CD8-positive, alpha-beta memory T cell (primary cell): ENCODE results near the gene ENO1. TPM values are rescaled to one million over a fixed set of nuclear protein-coding genes. Genes with fewer than 3 reads are reported as not detected.

Experiments used
- CTCF ChIA-PET: fragments of 350-600 bp; sonication (Branson Sonifier 250); formaldehyde crosslinking; loops from one replicate; lab custom pipeline; 2021; ENCODE audit warnings: antibody characterized with exemption; lab: Charles Lee
- POLR2A ChIA-PET: fragments of 350-600 bp; sonication (Branson Sonifier 250); formaldehyde crosslinking; loops from one replicate; lab custom pipeline; 2021; ENCODE audit warnings: antibody characterized with exemption; lab: Charles Lee
- DNase-seq, 5 donors: peaks; one replicate each; pipeline versions ENCODE4 v3.0.0 to v3.0.0-alpha.2; 2020 to 2022; ENCODE audit warnings: mixed read lengths in 1 of 5
- H3K27ac ChIP-seq: one replicate; pipeline ENCODE4 v1.7.0; 2013; ENCODE audit warnings: low read depth, mild to moderate bottlenecking, low read length, moderate library complexity
- H3K27me3 ChIP-seq: 2 replicates; pipeline ENCODE4 v1.7.0; 2013; ENCODE audit warnings: low read length, mild to moderate bottlenecking; ENCODE audit not compliant: insufficient read depth, poor library complexity, severe bottlenecking
- H3K36me3 ChIP-seq: 2 replicates; pipeline ENCODE4 v1.7.0; 2013; ENCODE audit warnings: mild to moderate bottlenecking, low read length, moderate library complexity; ENCODE audit not compliant: insufficient read depth
- H3K4me1 ChIP-seq: 2 replicates; pipeline ENCODE4 v1.7.0; 2013; ENCODE audit warnings: mild to moderate bottlenecking, low read length, moderate library complexity; ENCODE audit not compliant: insufficient read depth
- H3K4me3 ChIP-seq: 2 replicates; pipeline ENCODE4 v1.7.0; 2013; ENCODE audit warnings: mild to moderate bottlenecking, low read length
- H3K9me3 ChIP-seq: 2 replicates; pipeline ENCODE4 v1.7.0; 2013; ENCODE audit warnings: mild to moderate bottlenecking, low read length
- H3K27ac Mint-ChIP-seq, 8 donors: one replicate each; pipeline ENCODE4 v1.8.0; 2020 to 2021; ENCODE audit warnings: mixed read lengths in 8 of 8, mild to moderate bottlenecking in 6 of 8, inconsistent platforms in 3 of 8, moderate library complexity in 3 of 8
- H3K27me3 Mint-ChIP-seq, 2 donors: one replicate each; pipeline ENCODE4 v1.8.0; 2020 to 2021; ENCODE audit warnings: mixed read lengths in 2 of 2, mild to moderate bottlenecking in 1 of 2, moderate library complexity in 1 of 2
- H3K36me3 Mint-ChIP-seq, 3 donors: one replicate each; pipeline ENCODE4 v1.8.0; 2020 to 2021; ENCODE audit warnings: mixed read lengths in 3 of 3, inconsistent platforms in 1 of 3, mild to moderate bottlenecking in 1 of 3
- H3K4me1 Mint-ChIP-seq, 3 donors: one replicate each; pipeline ENCODE4 v1.8.0; 2020 to 2021; ENCODE audit warnings: mixed read lengths in 3 of 3, inconsistent platforms in 1 of 3, mild to moderate bottlenecking in 1 of 3
- H3K4me3 Mint-ChIP-seq, 7 donors: one replicate each; pipeline ENCODE4 v1.8.0; 2020 to 2021; ENCODE audit warnings: mixed read lengths in 7 of 7, mild to moderate bottlenecking in 6 of 7, moderate library complexity in 4 of 7, inconsistent platforms in 2 of 7
- H3K9me3 Mint-ChIP-seq, 5 donors: one replicate each; pipeline ENCODE4 v1.8.0; 2020 to 2022; ENCODE audit warnings: mixed read lengths in 5 of 5, mild to moderate bottlenecking in 3 of 5, moderate library complexity in 2 of 5, inconsistent platforms in 1 of 5
- polyA plus RNA-seq: library from polyadenylated mRNA; unstranded; fragments of 300-500 nt; fragmentation: Illumina TruSeq; gene quantifications from one replicate; pipeline ENCODE4 v1.2.3, GENCODE V29; 2021
- total RNA-seq, 2 experiments: library from RNA; stranded (reverse); gene quantifications; one replicate each; pipeline ENCODE4 v1.2.3, GENCODE V29; 2021

The ENO1 gene
- total and polyA plus RNA-seq, 3 experiments from 2014 or later: 1,061 to 3,136 (median 3,105) TPM

- Mint-ChIP-seq H3K4me1 (peaks cover 10 to 25% (median 17%) of the 10 kb centered on the region in 3 donors), H3K27me3 (peaks cover 0 to 2% of the 10 kb centered on the region in 2 donors), H3K9me3 (no peaks in the 10 kb centered on the region), H3K27ac (no peak overlapping the region), H3K4me3 (no peak overlapping the region), H3K36me3 (peaks cover 14 to 88% (median 16%) of the 10 kb centered on the region in 3 donors)
- Histone ChIP-seq H3K4me1 (no peaks in the 10 kb centered on the region), H3K27ac (no peak overlapping the region), H3K9me3 (no peaks in the 10 kb centered on the region), H3K27me3 (no peaks in the 10 kb centered on the region), H3K36me3 (peaks cover 62% of the 10 kb centered on the region), H3K4me3 (no peak overlapping the region)
- ChIA-PET POLR2A (interaction anchor here (0.6 to 0.9 kb wide), 2 partner anchors 16 to 401 kb away, joined by 3 to 7 read pairs; no protein-coding TSS in a partner anchor), CTCF (interaction anchor here (1.1 to 8.8 kb wide), 7 partner anchors 11 to 300 kb away, joined by 3 to 82 read pairs (median 12); partner anchors contain the start of gene ENO1)
- no peak for DNase-seq
Observed at GRCh38 chr1:8860738-8861516, 17.6 kb downstream of the ENO1 start.

- Histone ChIP-seq H3K27ac (no peak overlapping the region), H3K4me1 (no peaks in the 10 kb centered on the region), H3K36me3 (peaks cover 44% of the 10 kb centered on the region), H3K9me3 (no peaks in the 10 kb centered on the region), H3K27me3 (no peaks in the 10 kb centered on the region), H3K4me3 (no peak overlapping the region)
- peaks cover 0 to 2% of the 10 kb centered on the region in 2 donors for H3K27me3 Mint-ChIP-seq
- ChIA-PET CTCF (interaction anchor here (1.2 to 8.8 kb wide), 10 partner anchors 9 to 298 kb away, joined by 3 to 82 read pairs (median 6); partner anchors contain the start of gene ENO1), POLR2A (interaction anchor here (1.9 kb wide), 1 partner anchor 19 kb away, joined by 4 read pairs; the partner anchor contains the start of gene ENO1)
- no peaks in the 10 kb centered on the region for H3K9me3 Mint-ChIP-seq
- H3K36me3 Mint-ChIP-seq: peaks cover 14 to 72% (median 16%) of the 10 kb centered on the region in 3 donors
- H3K4me3 Mint-ChIP-seq: peak overlapping the region in 1 of 7 donors; percentile 18
- peak in 4 of 5 donors; percentile 20 to 62 (median 48) for DNase-seq
- peaks cover 10 to 25% (median 17%) of the 10 kb centered on the region in 3 donors for H3K4me1 Mint-ChIP-seq
- H3K27ac Mint-ChIP-seq: peak overlapping the region in 7 of 8 donors; percentile 13 to 94 (median 77)
Observed at GRCh38 chr1:8858888-8859706, 19.4 kb downstream of the ENO1 start.

DNA sequence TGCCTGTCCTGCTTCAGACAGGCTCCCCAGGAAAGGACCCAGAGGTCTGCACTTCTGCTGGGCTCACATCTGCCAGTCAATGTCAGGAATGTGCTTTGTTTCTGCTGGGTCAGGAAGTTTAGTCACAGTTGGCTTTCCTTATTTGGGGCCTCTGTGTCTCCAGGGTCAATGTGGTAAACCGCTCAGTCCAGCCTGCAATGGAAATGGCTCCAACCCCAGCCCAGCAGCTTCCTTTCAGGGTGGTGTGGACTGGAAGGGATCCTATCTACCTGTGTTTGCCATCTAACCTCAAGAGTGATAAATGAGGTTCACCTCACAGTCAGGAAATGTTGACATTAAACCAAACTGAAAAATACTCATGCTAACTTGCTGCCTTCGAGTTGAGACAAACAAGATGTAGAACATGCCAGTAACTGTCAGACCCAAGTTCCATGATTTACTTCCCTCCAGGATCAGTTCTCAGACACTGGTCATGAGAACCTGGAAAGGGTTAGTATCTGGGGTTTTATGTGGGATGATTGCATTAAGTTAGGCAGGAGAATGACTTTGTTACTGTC is 20.3 kb downstream of the ENO1 start:
- H3K27ac ChIP-seq: no peak overlapping the region
- H3K36me3 ChIP-seq: peaks cover 35% of the 10 kb centered on the region
- no peaks in the 10 kb centered on the region for H3K4me1 ChIP-seq
- Mint-ChIP-seq H3K4me3 (no peak overlapping the region), H3K36me3 (peaks cover 13 to 64% (median 16%) of the 10 kb centered on the region in 3 donors), H3K9me3 (no peaks in the 10 kb centered on the region), H3K4me1 (peaks cover 10 to 25% (median 17%) of the 10 kb centered on the region in 3 donors), H3K27me3 (peaks cover 0 to 2% of the 10 kb centered on the region in 2 donors), H3K27ac (peak overlapping the region in 7 of 8 donors; percentile 62 to 89 (median 78))
- H3K9me3 ChIP-seq: no peaks in the 10 kb centered on the region
- no peak for DNase-seq
- POLR2A ChIA-PET: interaction anchor here (0.6 kb wide), 1 partner anchor 600 kb away, joined by 5 read pairs; no protein-coding TSS in a partner anchor
- CTCF ChIA-PET: interaction anchor here (1.2 to 8.8 kb wide), 9 partner anchors 8 to 297 kb away, joined by 3 to 82 read pairs (median 6); partner anchors contain the start of gene ENO1
- H3K27me3 ChIP-seq: no peaks in the 10 kb centered on the region
- no peak overlapping the region for H3K4me3 ChIP-seq

- Histone ChIP-seq H3K27ac (no peak overlapping the region), H3K9me3 (no peaks in the 10 kb centered on the region), H3K36me3 (peaks cover 22% of the 10 kb centered on the region), H3K4me1 (no peaks in the 10 kb centered on the region), H3K4me3 (no peak overlapping the region), H3K27me3 (no peaks in the 10 kb centered on the region)
- ChIA-PET CTCF (interaction anchor here (1.4 to 8.8 kb wide), 3 partner anchors 7 to 22 kb away, joined by 4 to 82 read pairs (median 8); partner anchors contain the start of gene ENO1), POLR2A (no interaction called here)
- Mint-ChIP-seq H3K4me1 (peaks cover 10 to 25% (median 17%) of the 10 kb centered on the region in 3 donors), H3K27ac (peak overlapping the region in 1 of 8 donors; percentile 80), H3K9me3 (no peaks in the 10 kb centered on the region), H3K4me3 (no peak overlapping the region), H3K36me3 (peaks cover 7 to 51% (median 14%) of the 10 kb centered on the region in 3 donors), H3K27me3 (peaks cover 0 to 2% of the 10 kb centered on the region in 2 donors)
- DNase-seq: no peak
Observed at GRCh38 chr1:8856689-8857412, 21.6 kb downstream of the ENO1 start.

- H3K27ac ChIP-seq: no peak overlapping the region
- Mint-ChIP-seq H3K4me3 (no peak overlapping the region), H3K27me3 (no peaks in the 10 kb centered on the region), H3K27ac (peak overlapping the region in 1 of 8 donors; percentile 70), H3K4me1 (peaks cover 8 to 15% (median 14%) of the 10 kb centered on the region in 3 donors), H3K36me3 (peaks cover 0 to 30% (median 4%) of the 10 kb centered on the region in 3 donors), H3K9me3 (no peaks in the 10 kb centered on the region)
- POLR2A ChIA-PET: no interaction called here
- no peaks in the 10 kb centered on the region for H3K4me1 ChIP-seq
- H3K4me3 ChIP-seq: no peak overlapping the region
- DNase-seq: no peak
- H3K9me3 ChIP-seq: no peaks in the 10 kb centered on the region
- H3K36me3 ChIP-seq: peaks cover 11% of the 10 kb centered on the region
- CTCF ChIA-PET: no interaction called here
- no peaks in the 10 kb centered on the region for H3K27me3 ChIP-seq
Observed at GRCh38 chr1:8854240-8854639, 24.2 kb downstream of the ENO1 start.

GRCh38 chr1:8851060-8851459 is 27.4 kb downstream of the ENO1 start:
- H3K4me3 Mint-ChIP-seq: no peak overlapping the region
- DNase-seq: no peak
- H3K27ac Mint-ChIP-seq: no peak overlapping the region
- Histone ChIP-seq H3K4me1 (no peaks in the 10 kb centered on the region), H3K36me3 (no peaks in the 10 kb centered on the region), H3K4me3 (no peak overlapping the region), H3K27me3 (no peaks in the 10 kb centered on the region), H3K9me3 (no peaks in the 10 kb centered on the region), H3K27ac (no peak overlapping the region)
- no peaks in the 10 kb centered on the region for H3K27me3 Mint-ChIP-seq
- peaks cover 0 to 3% (median 0%) of the 10 kb centered on the region in 3 donors for H3K4me1 Mint-ChIP-seq
- ChIA-PET POLR2A (no interaction called here), CTCF (interaction anchor here (1.5 to 4.5 kb wide), 4 partner anchors 10 to 288 kb away, joined by 4 to 82 read pairs (median 36); partner anchors contain the start of gene ENO1)
- no peaks in the 10 kb centered on the region for H3K9me3 Mint-ChIP-seq
- peaks cover 0 to 3% (median under 1%) of the 10 kb centered on the region in 3 donors for H3K36me3 Mint-ChIP-seq
